HG02798 (cell line): Measurements from ENCODE around the gene DCDC1.

Source experiments
- ATAC-seq: cut with Tn5 transposase; IDR thresholded peaks from one replicate; pipeline ENCODE4 v1.9.1; 2021; ENCODE audit warnings: mild to moderate bottlenecking; ENCODE audit not compliant: unreplicated experiment, poor library complexity

The DCDC1 gene

DNA sequence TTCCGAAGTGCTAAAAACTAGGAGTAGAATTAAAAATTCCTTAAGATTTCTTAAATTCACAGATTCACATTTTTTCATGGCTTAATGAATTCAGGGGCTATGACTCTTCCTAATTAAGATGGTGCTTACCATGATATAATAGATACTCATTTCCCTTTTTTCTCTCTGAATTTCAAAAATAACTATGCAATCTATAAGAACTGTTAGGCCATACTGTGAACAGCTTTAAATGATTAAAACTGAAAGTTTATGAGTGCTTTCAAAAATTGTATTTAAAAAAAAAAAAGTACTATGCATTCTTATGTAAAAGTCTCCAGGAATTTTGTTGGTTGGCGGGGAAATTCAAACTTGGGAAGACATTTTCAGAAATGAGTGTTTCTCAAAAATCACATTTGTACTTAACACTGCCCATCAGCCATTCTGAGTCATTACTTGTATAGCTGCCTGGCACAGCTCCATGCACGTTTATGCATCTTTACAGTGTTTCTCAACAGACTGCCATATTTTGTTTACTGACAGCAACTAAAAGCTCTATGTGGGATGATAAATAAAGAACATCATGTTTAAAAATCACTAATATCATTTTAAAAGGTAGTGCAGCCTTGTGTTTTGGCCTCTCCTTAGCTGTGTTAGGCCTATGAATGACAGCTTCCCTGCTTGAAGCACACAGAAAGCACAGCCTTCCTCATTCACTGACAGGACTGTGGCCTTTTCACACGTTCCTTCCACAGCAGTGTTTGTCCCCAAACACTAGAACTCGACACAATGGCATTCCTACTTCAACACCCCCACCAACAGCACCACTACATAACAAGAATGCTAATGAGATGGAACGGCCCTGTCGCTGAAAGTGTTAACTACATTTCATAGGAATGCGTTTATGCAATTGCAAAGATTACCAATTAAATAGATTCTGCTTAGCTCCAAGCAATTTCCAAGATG lies 131.4 kb downstream of the DCDC1 start:
- no peak for ATAC-seq

DNA sequence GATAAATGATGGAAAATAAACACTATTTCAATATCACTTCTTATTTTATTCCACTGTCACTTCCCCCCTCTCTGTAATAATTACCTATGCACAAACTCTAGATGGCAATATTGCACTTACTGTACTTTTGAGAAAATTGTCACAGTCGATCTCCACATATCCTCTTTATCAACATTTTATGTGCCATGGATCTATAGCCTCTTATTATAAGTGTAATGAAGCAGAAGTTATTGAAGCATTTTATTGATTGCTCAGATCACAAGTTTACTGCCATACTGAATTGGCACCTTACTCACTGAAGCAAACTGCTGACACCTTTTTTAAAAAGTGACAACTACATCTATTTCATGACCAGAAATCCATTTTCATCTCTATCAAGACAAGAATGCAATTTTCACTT lies 133.4 kb downstream of the DCDC1 start:
- no peak for ATAC-seq

DNA sequence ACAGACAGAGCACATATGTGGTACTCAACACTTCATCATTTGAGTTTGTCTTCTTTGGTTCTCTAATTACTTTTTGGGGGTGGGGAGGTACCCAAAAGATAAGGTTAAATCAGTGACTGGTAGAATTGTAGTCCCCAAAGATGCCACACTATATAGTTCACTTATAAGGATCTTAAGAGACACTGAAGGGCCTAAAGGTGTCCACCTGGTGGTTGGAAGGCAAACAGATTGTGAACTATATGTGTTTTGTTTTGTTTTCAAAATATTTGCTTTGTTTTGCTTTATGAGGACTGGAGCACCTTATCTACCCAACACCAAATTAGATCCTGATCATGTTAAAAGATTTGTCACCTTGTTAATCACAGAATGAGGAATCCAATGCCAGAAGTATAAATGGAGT lies 136.1 kb downstream of the DCDC1 start:
- ATAC-seq = no peak

DNA sequence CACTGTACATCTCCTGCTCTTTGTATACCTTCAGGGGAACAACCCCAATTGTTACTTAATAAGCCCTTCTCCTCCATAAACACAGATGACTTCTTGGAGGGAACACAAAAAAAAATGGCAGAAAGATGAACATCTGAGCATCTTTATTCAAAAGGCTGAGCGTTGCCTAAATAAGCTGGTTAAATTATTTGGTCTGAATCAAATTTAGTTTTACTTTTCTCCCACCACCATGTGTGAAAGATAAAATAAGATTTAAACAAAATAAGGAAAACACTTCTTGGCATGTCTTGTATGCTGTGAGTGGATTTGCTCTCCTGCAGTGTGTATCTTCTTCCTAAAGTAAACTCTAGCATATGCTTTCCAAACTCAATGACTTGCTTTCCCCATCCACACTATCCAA lies 137.9 kb downstream of the DCDC1 start:
- ATAC-seq = no peak

DNA sequence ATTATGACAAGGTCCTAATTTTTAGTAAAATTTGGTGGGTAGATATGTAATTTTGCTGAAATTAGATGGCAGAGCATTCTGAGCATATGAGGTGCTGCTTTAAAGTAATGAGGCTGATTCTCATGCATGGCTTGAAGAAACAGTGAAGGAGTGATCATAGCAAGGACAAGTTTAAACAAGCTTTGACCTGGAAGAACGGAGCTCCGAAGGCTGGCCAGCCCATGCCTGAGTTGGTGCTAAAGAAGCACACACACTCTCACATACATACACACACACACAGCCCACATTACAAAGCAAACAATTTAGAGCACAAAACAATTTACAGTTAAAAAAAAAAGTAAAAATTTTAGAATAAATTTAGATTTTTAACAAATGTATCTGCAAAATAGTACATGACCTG lies 150.7 kb downstream of the DCDC1 start:
- no peak for ATAC-seq

DNA sequence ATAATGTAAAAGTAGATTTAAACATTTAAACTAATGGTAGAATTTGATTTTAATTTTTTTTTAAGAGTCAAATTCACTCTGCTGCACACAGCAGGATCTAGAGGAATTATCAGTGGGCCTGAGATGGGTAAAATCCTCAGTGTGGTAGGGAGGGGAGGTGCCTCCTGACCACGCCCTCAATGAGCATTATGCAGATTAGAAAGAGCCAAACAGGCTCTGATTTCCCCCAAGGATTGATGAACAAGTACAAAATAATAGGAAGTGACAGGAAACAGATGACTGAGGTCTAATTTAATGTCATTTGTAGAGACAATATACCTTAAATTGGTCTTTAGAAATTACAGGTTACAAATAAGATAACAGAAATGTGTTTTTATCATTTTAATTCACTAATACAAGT lies 155.2 kb downstream of the DCDC1 start:
- ATAC-seq = no peak

DNA sequence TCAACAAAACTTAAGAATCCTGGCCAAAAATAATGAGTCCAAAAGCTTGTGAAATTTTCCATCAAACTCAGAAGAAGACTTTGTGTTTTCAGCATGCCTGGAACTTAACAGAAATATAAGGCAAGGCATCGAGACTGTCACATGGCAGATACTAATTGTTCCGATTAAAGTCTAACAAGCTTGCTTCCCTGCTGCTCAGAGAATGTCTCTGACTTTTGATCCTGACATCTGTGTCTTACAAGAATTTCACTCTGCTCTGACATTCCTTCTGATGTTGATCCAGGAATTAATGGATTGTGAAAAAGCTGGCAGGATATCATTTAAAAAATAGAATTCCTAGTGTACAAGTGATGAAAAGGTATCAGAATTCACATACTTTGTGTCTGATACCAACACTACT lies 170.2 kb downstream of the DCDC1 start:
- ATAC-seq = no peak

DNA sequence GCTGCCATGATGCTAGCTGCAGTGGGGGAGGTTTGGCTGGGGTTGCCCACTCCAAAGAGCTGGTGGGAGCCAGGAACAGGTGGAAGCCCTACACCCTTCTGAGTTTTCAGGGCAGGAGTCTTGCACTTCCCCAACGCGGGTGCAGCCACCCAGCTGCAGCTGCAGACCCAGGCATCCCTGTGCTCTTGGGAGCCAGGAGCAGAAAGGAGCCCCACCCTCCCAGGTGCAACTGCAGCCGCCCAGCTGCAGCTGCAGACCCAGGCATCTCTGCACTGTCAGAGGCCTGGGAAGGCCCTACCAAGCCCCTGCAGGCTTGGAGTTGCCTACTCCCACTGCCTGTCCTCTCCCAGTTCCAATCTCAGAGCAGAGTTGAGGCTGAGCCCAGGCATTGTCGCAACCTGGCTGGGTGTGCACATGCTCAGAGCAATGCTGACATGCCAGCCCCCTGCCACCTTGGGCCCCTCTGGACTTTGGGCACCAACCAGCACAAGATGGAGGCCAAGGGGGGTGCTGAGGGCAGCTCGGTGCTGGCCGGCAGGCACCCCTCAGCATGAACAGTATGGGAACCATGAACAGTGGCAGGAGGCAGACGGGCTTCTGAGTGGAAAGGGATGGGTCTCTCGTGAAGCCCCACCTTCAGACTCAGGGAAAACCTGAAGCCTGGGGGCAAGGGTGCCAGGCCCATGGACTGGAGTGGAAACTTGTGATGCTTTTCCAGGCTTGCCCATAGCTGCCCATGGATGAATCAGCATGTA lies 195.4 kb downstream of the DCDC1 start:
- no peak for ATAC-seq

DNA sequence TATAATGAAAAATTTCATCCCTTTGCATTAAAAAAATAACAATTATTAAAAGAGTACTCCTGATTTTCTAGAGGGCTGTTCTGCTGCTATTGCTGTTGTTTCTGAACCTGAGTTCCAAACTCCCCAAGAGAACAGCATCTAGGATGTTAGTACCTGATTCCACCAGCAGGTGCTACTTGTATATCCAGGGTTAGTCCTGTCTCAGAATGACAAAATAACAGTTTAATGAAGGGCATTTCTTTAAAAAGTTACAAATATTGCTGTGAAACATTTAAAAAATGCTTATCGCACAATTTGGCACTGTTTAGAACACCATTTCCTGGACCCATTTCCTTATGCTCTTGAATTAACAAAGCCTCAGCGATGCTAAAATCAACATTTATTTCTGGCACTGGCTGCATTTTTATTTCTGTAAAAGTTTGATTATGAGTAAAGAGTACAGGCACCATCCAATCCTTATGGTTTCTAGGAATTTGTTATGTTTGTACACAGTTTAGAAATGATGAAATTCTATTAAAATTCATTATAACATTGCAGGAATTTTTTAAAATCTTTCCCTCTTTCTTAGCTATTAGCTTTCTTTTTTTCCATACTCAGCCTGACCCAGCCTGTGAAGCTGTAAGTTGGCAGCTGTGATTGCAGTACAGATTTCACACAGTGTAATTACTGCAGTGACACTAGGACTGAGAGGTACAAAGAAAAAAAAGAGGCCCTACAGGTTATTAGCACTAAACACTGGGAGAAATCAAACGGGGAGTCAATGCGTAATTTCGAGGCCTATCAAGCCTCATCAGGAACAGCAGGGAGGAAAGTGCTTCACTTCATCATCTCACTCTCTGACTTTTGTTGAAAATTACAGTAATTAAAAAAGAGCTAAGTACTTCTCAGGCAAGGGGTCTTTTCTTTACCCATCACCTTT lies 208.8 kb downstream of the DCDC1 start:
- ATAC-seq = peak; percentile 55

DNA sequence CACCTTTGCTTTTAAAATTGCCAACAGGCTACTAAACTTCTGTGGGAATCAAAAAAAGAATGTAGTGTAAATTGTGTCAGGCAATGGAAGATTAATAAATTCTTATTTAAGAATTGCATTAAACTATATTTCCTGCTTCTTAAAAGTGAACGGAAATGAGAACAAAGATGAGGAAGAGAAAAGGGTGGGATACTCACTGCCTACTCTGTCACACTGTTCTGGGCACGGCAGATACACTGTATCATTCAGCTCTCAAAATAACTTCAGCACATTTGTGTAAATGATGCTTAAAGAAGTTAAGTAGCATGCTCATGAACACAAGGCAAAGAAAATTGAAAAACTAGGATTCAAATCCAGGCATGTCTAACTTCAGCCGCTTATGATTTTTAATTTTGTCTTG lies 218.7 kb downstream of the DCDC1 start:
- ATAC-seq = no peak

DNA sequence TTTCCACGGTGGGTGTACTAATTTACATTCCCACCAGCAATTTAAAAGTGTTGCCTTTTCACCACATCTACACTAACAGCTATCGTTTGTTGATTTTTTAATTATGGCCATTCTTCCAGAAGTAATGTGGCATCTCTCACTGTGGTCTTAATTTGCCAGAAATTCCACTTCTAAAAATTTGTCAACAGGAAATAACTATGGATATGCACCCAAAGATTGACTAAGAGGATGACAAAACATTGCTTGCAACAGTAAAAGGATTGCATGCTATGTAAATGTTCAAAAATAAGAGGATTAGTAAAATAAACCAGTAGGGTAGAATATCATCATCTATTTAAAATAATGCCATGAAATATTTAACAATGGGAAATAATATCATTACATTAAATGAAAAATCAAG lies 219.5 kb downstream of the DCDC1 start:
- no peak for ATAC-seq

DNA sequence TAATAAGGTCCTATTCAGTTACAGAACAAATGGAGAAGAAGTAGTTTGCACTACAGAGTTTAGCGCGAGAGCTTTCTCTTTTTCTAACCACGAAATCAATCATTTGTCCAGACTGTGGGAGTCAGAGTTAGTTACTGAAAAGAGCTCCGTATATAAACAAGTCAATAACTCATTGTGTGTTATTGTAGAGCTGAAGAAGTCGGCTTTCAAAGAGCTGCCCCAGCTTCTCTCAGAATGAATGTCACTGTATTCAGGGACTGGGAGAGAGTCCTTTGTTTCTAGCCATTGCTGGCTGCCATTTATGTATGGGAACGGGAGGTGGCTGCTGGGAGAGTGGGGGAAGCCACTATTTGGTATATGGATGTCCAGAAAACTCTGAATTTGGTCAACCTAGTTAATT lies 227.8 kb downstream of the DCDC1 start:
- ATAC-seq = no peak

DNA sequence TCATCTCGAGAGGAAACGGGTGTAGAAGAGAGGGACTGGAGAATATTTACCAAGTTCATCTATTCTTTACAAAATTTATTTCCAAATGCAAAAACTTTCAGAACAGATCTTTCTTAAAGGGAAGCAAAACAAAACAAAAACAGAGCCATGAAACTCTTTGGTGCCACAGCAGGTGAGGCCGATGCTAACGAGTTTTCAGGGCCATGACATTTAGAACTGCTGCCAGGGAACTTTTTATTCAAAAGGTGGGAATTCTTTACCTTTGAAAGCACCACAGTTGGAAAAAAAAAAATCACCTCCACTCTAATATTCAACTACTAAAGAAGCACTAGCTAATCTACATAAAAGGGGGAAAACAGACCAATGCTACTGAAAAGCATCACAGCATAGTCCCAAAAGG lies 230.1 kb downstream of the DCDC1 start:
- ATAC-seq = no peak

DNA sequence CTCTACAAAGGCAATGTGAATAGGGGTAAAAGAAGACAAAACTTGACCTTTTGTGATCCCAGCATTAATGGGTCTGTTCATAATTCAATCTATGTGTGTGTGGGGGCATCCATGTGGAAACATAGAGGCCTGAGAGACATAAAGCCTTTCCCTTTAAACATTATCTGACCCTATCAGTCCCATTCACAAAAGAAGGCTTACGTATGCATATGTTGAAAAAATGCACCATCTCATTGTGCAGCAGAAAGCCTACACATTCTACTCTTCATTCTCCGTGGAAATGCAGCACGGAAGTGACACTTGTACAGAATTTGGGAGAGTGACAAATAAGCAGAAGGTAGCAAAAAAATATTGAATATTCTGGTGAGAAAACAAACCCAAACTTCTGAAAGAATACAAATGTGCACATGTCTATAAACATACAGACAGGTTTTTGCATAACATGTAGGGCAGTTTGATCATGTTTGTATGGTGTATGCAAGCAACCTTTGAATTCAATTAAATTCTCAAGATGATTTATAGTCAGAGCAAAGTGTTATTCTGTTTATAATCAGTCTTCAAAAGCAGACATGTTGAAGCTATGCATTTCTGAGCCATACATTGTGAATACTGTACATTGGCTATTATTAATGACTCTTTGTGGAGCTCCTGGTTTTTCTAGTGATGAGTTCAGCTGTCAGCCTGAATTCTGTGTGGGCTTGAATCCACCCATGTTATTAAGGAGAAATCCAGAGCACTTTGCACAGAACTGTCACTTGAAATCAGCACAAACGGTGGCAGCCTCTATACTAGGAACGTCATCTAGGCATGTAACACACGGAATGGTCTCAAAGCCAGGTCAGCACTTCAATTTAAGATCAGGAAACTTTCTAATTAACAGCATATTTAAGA lies 236.8 kb downstream of the DCDC1 start:
- no peak for ATAC-seq

DNA sequence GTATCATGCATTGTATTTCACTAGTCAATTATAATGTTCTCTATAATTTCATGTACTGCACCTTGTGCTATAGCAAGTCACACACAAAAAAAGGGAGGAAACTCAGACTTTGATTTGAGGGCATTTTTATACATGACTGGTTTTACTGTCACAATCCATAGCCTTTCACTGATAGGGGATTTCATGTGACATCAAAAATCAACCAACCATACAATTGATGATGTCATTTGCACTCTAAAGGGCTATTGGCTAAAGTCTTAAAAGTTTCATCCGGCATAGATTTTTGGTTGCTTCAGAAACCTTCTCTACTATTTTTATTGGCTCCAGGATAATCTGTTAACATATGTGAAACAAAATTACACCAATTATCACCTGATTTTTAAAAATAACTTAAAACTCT lies 237.8 kb downstream of the DCDC1 start:
- no peak for ATAC-seq

DNA sequence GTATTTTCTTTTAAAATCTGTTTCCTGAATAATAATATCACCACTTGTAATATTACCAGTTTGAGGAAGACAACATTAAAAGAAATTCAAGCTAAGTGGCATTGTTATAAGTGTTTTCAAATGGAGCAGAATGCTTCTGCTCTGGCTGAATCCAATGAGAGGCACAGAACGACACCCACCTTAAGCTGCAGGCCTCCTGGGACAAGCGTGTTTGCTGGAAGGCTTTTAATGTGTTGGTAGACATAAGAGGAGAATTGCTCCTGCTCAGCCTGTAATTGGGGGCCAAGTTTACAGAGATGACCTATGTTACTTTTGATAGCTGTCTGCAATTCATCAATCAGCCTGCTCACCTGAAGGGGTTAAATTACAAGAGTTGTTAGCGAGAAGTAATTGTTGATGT lies 242.2 kb downstream of the DCDC1 start:
- no peak for ATAC-seq

DNA sequence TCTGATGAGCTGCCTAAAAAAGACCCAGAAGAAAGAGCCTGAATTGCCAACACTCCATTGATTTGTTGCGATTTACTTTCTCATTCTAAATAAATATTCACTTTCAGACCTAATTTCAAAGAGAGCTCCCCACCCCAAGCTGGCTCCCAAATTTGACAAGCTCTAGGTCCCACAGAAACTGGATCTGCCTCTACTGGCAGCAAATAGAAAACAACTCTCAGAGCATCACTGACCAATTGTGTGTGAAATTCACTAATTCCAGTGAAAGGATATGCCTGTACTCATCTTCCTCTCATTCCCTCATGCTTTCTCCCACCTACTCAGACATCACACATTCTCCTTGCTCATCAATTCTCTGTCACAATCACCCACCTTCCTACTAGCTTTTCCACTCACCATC lies 249.1 kb downstream of the DCDC1 start:
- no peak for ATAC-seq

DNA sequence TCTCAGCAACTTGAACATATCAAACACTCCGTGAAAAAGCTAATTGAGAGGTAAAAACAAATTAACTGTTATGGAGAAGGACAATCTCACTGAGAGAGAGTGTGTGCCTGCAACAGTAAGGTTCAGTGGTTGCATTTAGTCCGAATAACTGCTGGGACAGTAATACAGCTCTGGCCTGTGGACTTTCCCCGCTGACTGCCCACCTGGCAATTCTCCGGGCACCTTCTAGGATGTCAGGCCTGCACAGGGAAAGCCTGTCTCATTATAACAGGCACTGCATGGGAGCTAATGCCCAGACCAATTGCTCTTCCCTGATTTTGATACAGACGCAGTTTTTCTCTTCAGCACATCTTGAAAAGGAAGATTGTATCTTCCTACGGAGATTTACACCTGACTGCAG lies 251.0 kb downstream of the DCDC1 start:
- ATAC-seq = no peak

DNA sequence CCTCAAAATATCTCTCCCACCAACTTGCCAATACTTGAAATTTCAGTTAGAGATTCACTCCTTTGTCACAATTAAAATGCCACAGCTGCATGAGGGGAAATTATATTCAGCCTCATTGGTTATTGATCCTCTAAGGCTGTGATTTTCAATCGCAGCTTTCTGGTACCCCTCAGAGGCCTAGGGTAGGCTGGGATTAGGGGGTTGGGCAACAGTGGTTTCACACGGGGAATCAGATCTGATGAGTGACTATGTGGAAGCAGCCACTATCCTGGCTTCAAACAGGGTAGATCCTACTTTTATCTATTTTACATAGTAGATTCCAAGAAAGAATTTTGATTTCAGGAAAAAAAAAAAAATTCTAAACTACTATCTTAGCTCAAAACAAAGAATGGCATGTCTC lies 252.5 kb downstream of the DCDC1 start:
- no peak for ATAC-seq

DNA sequence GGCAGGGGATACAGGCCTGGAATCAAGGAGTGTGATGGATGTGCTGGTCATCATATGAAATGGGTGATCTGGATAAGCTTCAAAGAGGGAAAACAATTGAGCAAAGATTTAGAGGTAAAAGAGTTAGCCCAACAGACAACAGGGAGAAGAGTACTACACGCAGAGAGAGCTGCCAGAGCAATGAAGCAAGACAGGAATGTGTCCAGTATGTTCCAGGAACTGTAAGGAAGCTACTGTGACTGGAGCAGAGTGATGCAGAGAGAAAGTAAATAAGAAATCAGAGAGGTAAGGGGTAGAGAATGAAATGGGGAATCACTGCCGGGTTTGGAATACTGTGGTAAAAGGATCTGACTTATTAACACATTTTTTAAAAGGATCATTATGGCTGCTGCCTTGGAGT lies 255.1 kb downstream of the DCDC1 start:
- ATAC-seq = no peak
